Retina (tissue), 1 donor: ENCODE results near the gene AMZ2.
"Not testable (repeated sequence)": the region's sequence is repeated elsewhere in the genome, so short reads cannot be mapped to it uniquely, and the experiment has no call there.

Source experiments
- DNase-seq: peaks from one replicate; pipeline ENCODE4 v3.0.0-alpha.2; 2016

The AMZ2 gene

DNA sequence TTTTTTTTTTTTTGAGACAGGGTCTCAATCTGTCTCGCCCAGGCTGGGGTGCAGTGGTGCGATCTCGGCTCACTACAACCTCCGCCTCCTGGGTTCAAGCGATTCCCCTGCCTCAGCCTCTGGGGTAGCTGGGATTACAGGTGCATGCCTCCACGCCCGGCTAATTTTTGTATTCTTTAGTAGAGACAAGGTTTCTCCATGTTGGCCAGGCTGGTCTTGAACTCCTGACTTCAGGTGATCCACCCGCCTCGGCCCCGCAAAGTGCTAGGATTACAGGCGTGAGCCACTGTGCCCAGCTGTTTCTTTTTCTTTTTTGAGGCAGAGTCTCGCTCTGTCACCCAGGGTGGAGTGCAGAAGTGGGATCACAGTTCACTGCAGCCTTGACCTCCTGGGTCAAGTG lies 27.1 kb upstream of the AMZ2 start:
- not testable (repeated sequence) for DNase-seq

DNA sequence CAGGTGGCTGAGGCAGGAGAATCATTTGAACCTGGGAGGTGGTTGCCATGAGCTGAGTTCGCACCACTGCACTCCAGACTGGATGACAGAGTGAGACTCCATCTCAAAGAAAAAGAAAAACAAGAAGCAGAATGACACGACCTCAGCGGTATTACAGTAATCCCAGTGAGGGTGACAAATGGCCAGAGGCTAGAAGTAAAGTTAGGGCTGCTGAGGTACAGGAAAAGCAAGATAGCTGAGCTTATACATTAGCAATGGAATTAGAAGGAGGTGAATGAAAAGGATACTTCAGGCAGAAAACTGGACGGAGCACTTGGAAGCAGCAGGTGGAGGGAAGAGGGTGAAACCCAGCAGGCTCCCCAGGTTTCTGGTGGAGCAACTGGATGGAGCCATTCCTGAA lies 26.1 kb upstream of the AMZ2 start:
- DNase-seq = no peak

DNA sequence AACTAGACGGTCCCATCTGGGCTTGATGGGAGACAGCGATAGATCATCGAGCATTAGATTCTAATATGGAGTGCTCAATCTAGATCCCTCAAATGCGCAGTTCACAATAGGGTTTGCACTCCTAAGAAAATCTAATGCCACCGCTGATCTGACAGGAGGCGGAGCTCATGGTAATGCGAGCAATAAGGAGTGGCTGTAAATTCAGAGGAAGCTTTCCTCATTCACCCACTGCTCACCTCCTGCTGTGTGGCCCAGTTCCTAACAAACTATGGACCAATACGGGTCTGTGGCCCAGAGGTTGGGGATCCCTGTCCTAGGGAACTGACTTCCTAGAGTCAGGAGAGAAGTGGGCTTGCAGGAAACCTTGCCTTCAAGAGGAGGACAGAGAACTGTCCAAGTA lies 25.2 kb upstream of the AMZ2 start:
- no peak for DNase-seq

DNA sequence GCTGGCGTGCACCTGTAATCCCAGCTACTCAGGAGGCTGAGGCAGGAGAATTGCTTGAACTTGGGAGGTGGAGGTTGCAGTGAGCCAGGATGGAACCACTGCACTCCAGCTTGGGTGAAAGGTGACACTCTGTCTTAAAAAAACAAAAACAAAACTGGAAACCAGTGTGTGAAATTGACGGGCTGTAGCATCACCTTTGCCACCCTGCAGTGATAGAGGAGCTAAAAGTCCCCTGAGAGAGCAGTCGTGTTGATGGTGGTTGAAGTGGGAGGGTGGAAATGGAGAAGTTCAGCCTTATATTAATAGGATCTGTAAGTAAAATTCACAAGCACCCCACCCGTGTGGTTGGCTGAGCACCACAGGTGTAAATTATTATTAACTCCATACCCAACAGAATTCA lies 22.8 kb upstream of the AMZ2 start:
- not testable (repeated sequence) for DNase-seq

DNA sequence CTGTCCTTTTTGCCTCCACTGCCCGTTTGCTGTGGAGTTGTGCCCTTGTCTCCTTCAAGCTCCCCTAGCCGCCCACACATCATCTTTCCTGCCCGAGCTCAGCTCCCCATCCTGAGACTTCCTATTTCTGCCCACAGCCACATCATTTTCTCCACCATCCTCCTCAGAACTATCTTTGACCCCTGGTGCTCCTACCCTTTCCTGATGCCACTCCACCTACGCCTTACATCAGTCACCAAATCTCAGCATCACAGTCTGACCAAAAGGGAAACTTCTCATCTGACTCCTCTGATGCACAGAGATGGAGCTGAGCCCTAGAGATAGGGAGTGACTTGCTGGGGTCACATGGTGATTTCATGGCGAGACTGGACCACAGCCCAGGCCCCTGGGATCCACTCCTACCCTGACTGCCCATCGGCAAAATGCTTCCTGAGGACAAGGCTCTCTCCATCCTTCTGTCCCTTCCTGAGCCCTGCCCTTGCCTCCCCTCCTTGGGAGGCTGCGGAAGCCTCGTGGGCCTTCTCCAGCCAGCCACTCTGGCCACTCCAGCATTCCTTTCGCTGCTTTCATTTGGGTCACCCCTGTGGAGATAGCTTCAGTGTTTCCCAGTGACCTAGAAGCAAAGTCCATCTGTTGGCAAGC lies 19.7 kb upstream of the AMZ2 start:
- DNase-seq = not testable (repeated sequence)

GRCh38 chr17:68228817-68229570 lies 18.8 kb upstream of the AMZ2 start:
- DNase-seq = no peak

DNA sequence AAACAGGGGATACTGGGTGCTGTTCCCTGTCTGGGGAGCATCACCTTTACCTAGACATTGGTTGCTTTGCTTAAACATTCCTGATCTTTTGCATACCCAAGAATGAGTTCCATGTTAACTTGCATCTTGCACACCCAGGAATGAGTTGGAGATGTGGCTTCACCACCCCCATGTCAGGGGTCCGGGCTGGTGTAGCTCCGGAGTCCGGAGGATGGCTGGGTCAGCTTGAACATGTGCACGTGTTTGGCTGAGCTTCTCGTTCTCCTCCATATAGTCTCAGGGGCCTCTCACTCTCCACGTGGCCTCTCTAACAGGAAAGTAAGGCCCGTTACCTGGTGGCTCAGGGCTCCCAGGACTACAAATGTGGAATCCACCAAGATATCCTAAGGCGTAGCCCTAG lies 18.2 kb upstream of the AMZ2 start:
- DNase-seq = no peak

DNA sequence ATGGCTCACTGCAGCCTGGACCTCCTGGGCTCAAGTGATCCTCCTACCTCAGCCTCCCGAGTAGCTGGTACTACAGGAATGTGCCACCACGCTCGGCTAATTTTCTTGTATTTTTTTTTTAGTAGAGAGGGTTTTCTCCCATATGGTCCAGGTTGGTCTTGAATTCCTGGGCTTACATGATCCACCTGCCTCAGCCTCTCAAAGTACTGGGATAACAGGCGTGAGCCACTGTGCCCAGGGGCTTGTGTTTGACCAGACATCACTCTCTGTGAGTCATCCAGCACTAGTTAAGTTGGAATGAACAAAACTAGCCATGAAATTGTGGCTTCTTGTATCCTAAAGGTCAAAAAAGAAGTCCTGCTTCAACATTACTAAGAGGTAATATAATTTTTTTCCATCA lies 16.7 kb upstream of the AMZ2 start:
- not testable (repeated sequence) for DNase-seq

DNA sequence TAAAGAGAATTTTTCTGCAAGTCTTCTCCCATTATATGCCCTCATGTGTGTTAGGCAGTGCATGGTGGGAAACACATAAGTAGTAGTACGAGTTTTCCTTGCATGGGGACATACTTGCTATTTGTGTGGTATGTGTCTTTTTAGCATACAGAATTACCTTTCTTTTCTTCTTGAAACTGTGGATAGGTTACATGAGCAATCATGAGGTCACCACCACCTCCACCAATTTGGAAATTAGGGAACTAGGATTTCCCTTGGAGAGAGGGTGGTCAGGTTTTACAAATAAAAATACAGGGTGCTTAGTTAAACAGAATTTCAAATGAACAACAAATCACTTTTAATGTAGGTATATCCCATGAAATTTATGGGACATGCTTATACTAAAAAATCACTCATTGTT lies 16.3 kb upstream of the AMZ2 start:
- DNase-seq = no peak

DNA sequence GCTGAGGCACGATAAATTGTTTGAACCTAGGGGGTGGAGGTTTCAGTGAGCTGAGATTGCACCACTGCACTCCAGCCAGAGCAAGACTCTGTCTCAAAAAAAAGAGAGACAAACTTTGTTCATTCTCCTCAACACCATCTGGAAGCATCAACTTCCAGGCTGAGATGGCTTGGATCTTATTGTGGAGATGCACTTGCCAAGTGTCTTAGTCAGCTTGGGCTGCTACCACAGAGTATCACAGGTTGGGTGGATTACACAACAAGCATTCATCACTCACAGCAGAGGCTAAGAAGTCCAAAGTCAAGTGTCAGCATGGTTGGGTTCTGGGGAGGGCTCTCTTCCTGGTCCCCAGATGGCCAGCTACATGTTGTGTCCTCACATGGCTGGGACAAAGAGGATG lies 15.1 kb upstream of the AMZ2 start:
- not testable (repeated sequence) for DNase-seq

- peak; percentile 37 for DNase-seq
These were observed 13.0 kb upstream of the AMZ2 start for GRCh38 chr17:68234726-68235335.

DNA sequence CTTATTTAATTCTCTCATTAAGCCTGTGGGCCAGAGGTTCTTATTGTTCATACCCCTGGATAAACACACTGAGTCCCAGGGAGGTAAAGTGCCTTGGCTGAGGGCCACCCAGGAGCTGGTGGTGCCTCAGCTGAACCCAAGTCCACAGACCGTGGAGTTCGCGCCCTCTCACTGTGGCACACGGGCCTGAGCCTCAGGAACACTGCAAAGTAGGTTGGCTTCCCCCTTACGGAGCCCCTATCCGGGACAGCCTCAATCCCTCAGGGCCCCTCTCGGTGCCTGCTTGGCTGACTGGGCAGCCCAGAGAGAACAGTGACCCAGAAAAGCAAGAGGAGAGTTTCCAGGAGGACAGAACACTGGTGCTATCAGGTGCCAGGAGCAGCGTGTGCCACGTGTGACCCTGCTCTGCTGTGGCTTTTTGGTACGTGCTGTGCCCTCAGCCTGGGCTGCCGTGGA lies 12.5 kb upstream of the AMZ2 start:
- DNase-seq = peak; percentile 74

DNA sequence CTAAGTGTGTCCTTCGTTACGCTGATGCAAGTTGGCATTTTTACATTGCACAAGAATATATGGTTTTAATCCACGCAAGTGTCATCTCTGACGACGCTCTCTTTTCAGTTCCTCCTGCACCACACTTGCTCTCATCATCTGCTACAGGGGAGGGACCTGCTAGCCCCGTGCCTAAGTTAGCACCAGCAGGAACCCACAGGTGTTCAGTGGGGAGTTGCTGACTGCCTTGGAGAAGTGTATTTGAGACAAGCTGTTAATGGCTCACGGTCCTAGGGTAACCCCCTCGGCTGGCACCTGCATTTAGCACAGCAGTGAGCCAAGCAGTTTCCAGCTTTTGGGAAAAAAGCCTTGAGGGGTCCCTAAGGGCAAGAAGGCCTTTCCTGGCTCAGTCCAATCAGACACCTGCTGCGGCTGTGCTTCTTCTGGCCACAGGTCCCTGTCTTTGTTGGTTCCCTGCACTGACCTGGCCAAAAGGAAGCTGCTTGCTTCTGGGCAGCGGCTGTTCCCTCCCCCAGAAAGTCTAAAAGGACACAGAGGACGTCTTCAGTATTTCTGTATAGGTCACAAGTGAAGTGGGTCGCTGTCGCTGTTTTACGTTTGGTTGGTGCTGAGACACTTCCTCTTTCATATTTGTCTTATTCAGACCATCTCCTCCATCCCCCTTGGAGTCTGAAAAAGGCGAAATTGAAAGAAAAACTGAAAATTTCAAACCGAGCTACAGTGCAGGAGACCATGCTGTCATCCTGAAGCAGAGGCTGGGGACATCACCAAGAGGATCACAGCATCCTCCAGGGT lies 10.3 kb upstream of the AMZ2 start:
- DNase-seq = not testable (repeated sequence)

- DNase-seq = no peak
These were observed 9.5 kb upstream of the AMZ2 start for GRCh38 chr17:68238164-68238870.

DNA sequence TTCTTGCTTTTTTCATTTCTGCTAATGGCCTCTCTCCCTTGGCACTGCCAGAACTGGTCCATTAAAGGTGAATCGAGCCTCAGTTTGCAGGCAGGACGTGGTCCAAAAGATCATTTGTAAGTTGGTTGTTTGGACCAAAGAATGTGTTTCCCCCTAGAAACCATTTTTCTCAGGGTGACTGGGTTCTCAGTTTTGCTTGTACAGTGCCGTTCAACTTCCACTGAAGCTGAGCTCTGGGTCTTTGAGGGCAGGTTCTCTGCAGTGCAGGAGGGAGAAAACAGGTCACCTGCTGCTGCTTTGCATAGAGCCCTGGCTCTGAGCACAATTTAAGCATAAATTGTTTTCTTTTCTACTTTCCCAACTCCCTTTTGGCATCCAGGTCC lies 9.0 kb upstream of the AMZ2 start:
- DNase-seq = no peak

DNA sequence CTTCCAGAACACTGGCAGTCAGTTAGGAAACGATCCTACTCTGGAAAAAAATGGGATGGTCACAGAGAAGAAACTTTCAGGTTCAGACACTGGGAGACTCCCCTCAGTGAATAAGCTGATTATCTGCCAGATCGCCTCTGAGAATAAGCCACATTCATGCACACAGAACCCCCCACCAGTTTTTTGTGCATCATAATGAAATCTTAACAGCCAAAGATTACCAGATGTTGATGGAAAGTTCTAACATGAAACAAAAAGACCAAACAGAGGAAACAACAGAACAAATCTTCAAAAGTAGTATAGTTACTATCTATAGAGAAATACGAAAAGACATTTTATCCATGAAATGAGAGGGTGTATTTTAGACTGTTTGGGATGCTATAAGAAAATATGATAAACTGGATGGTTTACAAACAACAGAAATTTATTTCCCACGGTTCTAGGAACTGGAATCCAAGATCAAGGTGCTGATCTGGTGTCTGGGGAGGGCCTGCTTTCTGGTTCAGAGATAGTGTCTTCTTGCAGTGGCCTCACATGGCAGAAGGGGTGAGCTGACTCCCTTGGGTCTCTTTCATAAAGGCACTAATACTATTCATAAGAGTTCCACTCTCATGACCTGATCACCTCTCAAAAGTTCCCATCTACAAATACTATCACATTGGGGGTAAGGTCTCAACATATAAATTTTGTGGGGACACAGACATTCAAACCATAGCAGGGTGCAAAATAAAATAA lies 8.0 kb upstream of the AMZ2 start:
- no peak for DNase-seq

- no peak for DNase-seq
These were observed 1.4 kb upstream of the AMZ2 start for GRCh38 chr17:68246271-68247028.

DNA sequence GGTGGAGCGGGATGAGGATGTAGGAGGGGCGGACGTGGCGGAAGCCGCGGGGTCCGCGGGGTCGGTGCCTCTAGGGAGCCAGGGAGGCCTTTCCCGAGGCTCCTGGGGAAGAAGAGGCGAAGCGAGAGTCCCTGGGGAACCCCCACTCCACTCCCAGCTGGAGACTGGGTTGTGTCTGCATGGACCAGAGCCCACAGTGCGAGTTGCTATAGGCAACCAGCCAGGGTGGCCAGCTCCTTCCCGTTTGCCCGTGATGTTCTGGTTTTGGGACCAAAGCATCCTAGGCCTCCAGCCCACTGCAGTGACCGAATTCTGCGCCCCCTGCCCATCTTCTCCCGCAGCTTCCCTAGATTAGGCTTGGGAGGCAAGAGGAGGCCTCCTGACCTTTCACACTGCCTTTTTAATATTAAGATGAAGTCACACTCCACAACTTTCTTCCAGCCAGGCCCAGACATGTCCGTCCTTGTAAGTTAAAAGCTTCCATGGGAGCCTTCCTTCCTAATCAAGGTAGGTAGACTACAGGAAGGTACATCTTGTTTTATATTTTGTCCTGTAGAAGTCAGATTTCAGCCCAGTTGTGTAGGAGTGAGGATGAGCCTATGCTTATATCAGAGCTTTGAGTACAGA lies 469 bp downstream of the AMZ2 start:
- DNase-seq = no peak

GRCh38 chr17:68248891-68249290 lies 1.0 kb downstream of the AMZ2 start:
- DNase-seq = no peak

DNA sequence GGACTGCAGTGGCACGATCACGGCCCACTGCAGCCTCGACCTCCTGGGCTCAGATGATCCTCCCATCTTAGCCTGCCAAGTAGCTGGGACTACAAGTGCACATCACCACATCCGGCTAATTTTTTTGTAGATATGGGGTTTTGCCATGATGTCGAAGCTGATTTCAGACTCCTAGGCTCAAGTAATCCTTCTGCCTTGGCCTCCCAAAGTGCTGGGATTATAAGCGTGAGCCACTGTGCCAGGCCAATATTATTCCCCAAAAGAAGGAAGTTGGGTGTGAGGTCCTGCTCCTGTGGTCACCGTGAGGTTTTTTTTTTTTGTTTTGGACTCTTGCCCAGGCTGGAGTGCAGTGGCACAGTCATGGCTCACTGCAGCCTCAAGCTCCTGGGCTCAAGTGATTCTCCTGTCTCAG lies 1.5 kb downstream of the AMZ2 start:
- no peak for DNase-seq

GRCh38 chr17:68253426-68253825 lies 5.6 kb downstream of the AMZ2 start:
- not testable (repeated sequence) for DNase-seq
